Measurements from ENCODE around the gene SLC6A11.

DNA sequence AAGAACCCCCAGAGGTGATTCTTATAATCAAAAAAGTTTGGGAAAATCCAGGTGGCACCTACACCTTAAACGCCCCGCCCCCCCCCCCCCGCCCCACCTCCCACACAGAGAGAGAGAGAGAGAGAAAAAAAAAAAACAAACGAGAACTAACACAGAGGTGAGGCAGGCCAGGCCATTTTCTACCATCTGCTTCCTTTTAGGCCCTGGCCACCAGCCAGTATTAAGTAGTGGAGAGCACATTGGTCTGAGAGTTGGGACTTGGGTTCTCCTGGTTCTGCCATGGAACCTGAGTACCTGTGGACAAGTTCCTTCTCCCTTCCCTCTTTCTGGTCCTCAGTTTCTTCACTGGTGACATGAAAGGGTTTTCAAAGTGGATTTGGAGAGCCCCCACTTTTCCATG is 60.6 kb downstream of the SLC6A11 start:
- TF ChIP-seq EZH2 (conservative IDR thresholded peaks at IDR 0.05; ENCODE audit: low read depth, low read length): no peak
- no peak for TF ChIP-seq ZNF12 (CRISPR knock-in tag; IDR thresholded peaks at IDR 0.05)
- TF ChIP-seq SNAI1 (CRISPR knock-in tag; IDR thresholded peaks at IDR 0.05; ENCODE audit: borderline replicate concordance): no peak
- no peak for TF ChIP-seq ATM (IDR thresholded peaks at IDR 0.05; ENCODE audit: borderline replicate concordance)

All from HepG2 (cell line).